ENCODE measurements around the gene RAPGEF4.
"Not testable (repeated sequence)": the region's sequence is repeated elsewhere in the genome, so short reads cannot be mapped to it uniquely, and the experiment has no call there.

Gene RAPGEF4

GRCh38 chr2:173034143-173034542 is 298.5 kb downstream of the RAPGEF4 start:
- no peak for DNase-seq (ENCODE audit: low read depth in 2 of 2)

- DNase-seq (ENCODE audit: low read depth in 2 of 2), result no peak
Measured at GRCh38 chr2:173037245-173038120, 301.8 kb downstream of the RAPGEF4 start.

- not testable (repeated sequence) for DNase-seq (ENCODE audit: low read depth in 2 of 2)
Measured at GRCh38 chr2:173038257-173038656, 302.6 kb downstream of the RAPGEF4 start.

- DNase-seq (ENCODE audit: low read depth in 2 of 2), result no peak
Measured at GRCh38 chr2:173040729-173041128, 305.1 kb downstream of the RAPGEF4 start.

GRCh38 chr2:173043476-173043875 is 307.8 kb downstream of the RAPGEF4 start:
- DNase-seq (ENCODE audit: low read depth in 2 of 2), result no peak

- no peak for DNase-seq (ENCODE audit: low read depth in 2 of 2)
Measured at GRCh38 chr2:173043897-173044519, 308.4 kb downstream of the RAPGEF4 start.

- no peak for DNase-seq (ENCODE audit: low read depth in 2 of 2)
Measured at GRCh38 chr2:173044686-173045085, 309.0 kb downstream of the RAPGEF4 start.

- no peak for DNase-seq (ENCODE audit: low read depth in 2 of 2)
Measured at GRCh38 chr2:173045181-173045580, 309.5 kb downstream of the RAPGEF4 start.

- DNase-seq (ENCODE audit: low read depth in 2 of 2), result no peak
Measured at GRCh38 chr2:173048522-173048896, 312.9 kb downstream of the RAPGEF4 start.

- DNase-seq (ENCODE audit: low read depth in 2 of 2), result no peak
Measured at GRCh38 chr2:173048897-173049661, 313.4 kb downstream of the RAPGEF4 start.

- DNase-seq (ENCODE audit: low read depth in 2 of 2), result no peak
Measured at GRCh38 chr2:173049831-173050230, 314.2 kb downstream of the RAPGEF4 start.

- no peak for DNase-seq (ENCODE audit: low read depth in 2 of 2)
Measured at GRCh38 chr2:173050684-173051083, 315.0 kb downstream of the RAPGEF4 start.

GRCh38 chr2:173051463-173052215 is 316.0 kb downstream of the RAPGEF4 start:
- DNase-seq (ENCODE audit: low read depth in 2 of 2), result no peak

GRCh38 chr2:173053043-173053699 is 317.5 kb downstream of the RAPGEF4 start:
- DNase-seq (ENCODE audit: low read depth in 2 of 2), result no peak

GRCh38 chr2:173054466-173054865 is 318.8 kb downstream of the RAPGEF4 start:
- DNase-seq (ENCODE audit: low read depth in 2 of 2), result no peak

- no peak for DNase-seq (ENCODE audit: low read depth in 2 of 2)
Measured at GRCh38 chr2:173056705-173057364, 321.2 kb downstream of the RAPGEF4 start.

- DNase-seq (ENCODE audit: low read depth in 2 of 2), result no peak
Measured at GRCh38 chr2:173058097-173058496, 322.5 kb downstream of the RAPGEF4 start.

GRCh38 chr2:173058673-173059072 is 323.0 kb downstream of the RAPGEF4 start:
- DNase-seq (ENCODE audit: low read depth in 2 of 2), result no peak

GRCh38 chr2:173059292-173059691 is 323.6 kb downstream of the RAPGEF4 start:
- no peak for DNase-seq (ENCODE audit: low read depth in 2 of 2)

- DNase-seq (ENCODE audit: low read depth in 2 of 2), result no peak
Measured at GRCh38 chr2:173059971-173060461, 324.4 kb downstream of the RAPGEF4 start.

All from stimulated activated CD4-positive, alpha-beta T cell treated with anti-CD3 and anti-CD28 coated beads, Interleukin-1b, Interleukin-23, amount 100 ng/mL, for 4 hours (primary cell).